ENCODE measurements around the gene ABLIM3.

The ABLIM3 gene

DNA sequence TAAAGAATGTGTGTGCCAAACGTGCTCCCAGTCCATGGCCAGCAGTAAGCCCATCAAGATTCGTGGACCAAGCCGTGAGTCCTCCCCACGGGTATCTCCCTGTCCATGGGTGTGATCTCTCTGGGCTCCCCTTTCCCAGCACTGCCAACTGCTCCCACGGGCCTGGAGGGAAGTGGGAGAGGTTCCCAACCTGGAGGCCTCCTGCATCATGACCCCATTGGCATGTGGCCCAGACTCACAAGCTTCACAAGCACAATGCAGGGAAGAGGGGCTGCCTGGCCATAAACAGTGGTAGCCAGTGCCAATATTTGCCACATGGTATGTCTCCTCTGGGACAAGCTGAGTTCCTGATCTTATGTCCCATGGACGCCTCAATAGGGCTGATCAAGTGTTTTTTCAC, 59.1 kb downstream of the ABLIM3 start:
- Histone ChIP-seq H3K4me3 (ENCODE audit: low read depth in 1 of 2, low read length in 2 of 2) (no peak overlapping the region), H3K4me1 (ENCODE audit: control insufficient read depth in 1 of 2, insufficient read depth in 2 of 2, low read length in 2 of 2) (no peaks in the 10 kb centered on the region), H3K9me3 (ENCODE audit: control insufficient read depth in 1 of 2, low read length in 2 of 2) (no peaks in the 10 kb centered on the region), H3K27me3 (ENCODE audit: low read depth, low read length) (no peaks in the 10 kb centered on the region), H3K36me3 (ENCODE audit: control insufficient read depth in 1 of 2, insufficient read depth in 2 of 2, low read length in 2 of 2) (peaks cover 0 to 11% of the 10 kb centered on the region in 2 donors), H3K27ac (ENCODE audit: low read length) (no peak overlapping the region)

DNA sequence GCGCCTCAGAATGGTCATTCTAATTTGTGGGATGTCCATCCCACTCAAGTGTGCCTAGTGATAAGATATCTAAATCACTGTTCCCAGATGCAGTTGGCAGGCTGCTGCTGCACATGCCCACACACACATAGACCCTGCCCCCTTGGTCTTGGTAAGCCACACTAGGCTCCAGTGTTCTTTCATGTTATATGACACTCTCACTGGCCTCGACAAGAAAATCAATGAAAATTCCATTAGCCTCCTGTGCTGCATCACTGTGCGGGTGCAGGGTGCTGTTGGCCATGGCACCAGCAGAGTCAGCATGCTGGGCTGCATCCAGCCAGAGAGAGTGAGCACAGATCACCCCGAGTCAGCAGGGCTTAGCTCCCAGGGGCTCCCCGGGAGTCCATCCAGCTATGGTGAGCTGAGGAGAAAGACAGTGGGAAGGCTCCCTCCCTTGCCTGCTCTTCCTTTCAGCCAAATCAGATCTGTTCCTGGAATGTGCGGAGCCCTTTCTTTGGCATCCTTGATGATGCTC, 59.9 kb downstream of the ABLIM3 start:
- no peaks in the 10 kb centered on the region for H3K4me1 ChIP-seq (ENCODE audit: control insufficient read depth in 1 of 2, insufficient read depth in 2 of 2, low read length in 2 of 2)
- peaks cover 0 to 11% of the 10 kb centered on the region in 2 donors for H3K36me3 ChIP-seq (ENCODE audit: control insufficient read depth in 1 of 2, insufficient read depth in 2 of 2, low read length in 2 of 2)
- H3K27me3 ChIP-seq (ENCODE audit: low read depth, low read length): no peaks in the 10 kb centered on the region
- H3K27ac ChIP-seq (ENCODE audit: low read length): no peak overlapping the region
- no peaks in the 10 kb centered on the region for H3K9me3 ChIP-seq (ENCODE audit: control insufficient read depth in 1 of 2, low read length in 2 of 2)
- H3K4me3 ChIP-seq (ENCODE audit: low read depth in 1 of 2, low read length in 2 of 2): no peak overlapping the region

DNA sequence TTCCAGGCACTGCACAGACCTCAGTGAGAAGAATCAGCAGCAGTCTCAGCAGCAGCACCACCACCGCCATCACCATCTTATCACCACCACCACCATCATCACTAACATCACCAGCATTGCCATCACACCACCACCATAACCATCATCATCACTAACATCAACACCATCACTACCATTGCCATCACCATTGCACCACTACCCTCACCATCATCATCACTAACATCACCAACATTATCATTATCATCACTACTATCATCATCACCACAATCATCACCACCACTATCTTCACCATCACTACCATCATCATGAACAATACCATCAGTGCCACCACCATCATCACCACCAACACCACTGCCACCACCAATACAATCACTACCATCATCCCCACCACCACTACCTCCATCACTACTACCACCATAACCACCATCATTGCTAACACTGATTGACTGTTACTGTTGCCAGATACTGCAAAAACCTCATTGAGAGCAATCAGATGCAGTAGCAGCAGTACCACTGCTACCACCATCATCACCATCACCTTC, 61.7 kb downstream of the ABLIM3 start:
- Histone ChIP-seq H3K27ac (ENCODE audit: low read length) (no peak overlapping the region), H3K36me3 (ENCODE audit: control insufficient read depth in 1 of 2, insufficient read depth in 2 of 2, low read length in 2 of 2) (peaks cover 0 to 11% of the 10 kb centered on the region in 2 donors), H3K4me3 (ENCODE audit: low read depth in 1 of 2, low read length in 2 of 2) (no peak overlapping the region), H3K4me1 (ENCODE audit: control insufficient read depth in 1 of 2, insufficient read depth in 2 of 2, low read length in 2 of 2) (no peaks in the 10 kb centered on the region), H3K27me3 (ENCODE audit: low read depth, low read length) (no peaks in the 10 kb centered on the region), H3K9me3 (ENCODE audit: control insufficient read depth in 1 of 2, low read length in 2 of 2) (no peaks in the 10 kb centered on the region)

DNA sequence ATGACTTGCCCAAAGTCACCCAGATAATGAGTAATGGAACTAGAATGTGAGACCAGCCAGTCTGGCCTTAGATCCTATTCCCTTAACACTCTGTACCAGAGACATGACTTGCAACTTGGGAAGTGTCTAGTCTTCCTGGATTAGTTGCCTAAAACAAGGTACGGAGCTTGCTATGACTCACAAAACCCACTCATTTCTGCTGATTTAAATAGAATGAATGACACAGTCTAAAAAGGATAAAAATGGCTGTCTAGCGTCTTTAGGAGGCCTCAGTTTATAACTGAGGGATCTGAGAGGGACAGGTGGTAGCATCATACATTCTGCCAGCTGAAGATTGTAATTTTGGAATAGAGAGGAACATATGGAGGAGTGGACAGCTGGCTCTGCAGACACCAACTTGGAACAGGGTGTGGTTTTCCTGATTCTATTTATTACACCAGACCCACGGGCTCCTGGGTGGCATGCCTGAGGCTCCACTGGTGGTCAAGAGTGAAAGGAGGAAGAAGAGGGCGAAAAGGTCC, 62.7 kb downstream of the ABLIM3 start:
- Histone ChIP-seq H3K27ac (ENCODE audit: low read length) (no peak overlapping the region), H3K27me3 (ENCODE audit: low read depth, low read length) (no peaks in the 10 kb centered on the region), H3K4me3 (ENCODE audit: low read depth in 1 of 2, low read length in 2 of 2) (no peak overlapping the region), H3K36me3 (ENCODE audit: control insufficient read depth in 1 of 2, insufficient read depth in 2 of 2, low read length in 2 of 2) (peaks cover 0 to 7% of the 10 kb centered on the region in 2 donors), H3K4me1 (ENCODE audit: control insufficient read depth in 1 of 2, insufficient read depth in 2 of 2, low read length in 2 of 2) (no peaks in the 10 kb centered on the region), H3K9me3 (ENCODE audit: control insufficient read depth in 1 of 2, low read length in 2 of 2) (no peaks in the 10 kb centered on the region)

DNA sequence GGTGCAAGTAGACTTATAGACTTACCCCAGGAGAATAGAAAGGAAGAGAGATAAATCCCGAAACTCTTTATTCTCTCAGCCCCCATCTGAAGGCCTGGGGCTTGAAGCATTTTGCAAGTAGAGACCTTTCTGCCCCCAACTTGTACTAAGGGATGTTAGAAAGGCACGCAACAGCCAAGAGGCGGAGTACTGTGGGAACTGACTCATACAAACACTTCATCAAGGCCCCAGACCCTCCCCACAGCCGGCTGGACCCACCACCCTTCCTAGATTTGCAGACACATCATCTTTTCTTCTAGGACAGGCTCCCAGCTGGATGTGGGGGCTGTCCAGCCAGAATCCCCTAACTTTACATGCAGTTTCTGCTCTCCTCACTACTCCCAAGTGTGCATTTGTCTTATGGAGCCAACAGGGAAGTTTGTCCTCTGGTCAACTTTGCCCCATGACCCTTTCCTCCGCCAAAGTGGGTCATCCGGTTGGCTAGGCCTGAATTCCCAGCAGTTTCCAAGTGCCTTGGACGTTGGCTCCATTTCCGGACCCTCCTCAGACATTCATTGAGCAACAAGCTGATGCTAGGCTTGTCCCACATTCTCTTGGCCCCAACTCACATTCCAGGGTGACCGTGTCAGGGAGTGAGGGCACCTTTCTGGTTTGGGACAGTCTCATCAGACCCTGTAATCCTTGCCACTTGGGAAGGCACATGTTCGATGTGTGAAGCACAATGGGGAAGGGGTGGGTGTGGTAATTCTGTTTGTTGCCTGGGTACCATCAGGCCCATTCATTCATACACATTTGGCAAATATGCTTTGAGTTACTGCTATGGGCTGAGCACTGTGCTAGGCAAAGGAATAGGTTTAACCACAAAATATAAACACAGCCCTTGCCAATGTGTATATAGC, 64.6 kb downstream of the ABLIM3 start:
- Histone ChIP-seq H3K27ac (ENCODE audit: low read length) (no peak overlapping the region), H3K36me3 (ENCODE audit: control insufficient read depth in 1 of 2, insufficient read depth in 2 of 2, low read length in 2 of 2) (peaks cover 0 to 7% of the 10 kb centered on the region in 2 donors), H3K27me3 (ENCODE audit: low read depth, low read length) (no peaks in the 10 kb centered on the region), H3K9me3 (ENCODE audit: control insufficient read depth in 1 of 2, low read length in 2 of 2) (no peaks in the 10 kb centered on the region), H3K4me1 (ENCODE audit: control insufficient read depth in 1 of 2, insufficient read depth in 2 of 2, low read length in 2 of 2) (no peaks in the 10 kb centered on the region), H3K4me3 (ENCODE audit: low read depth in 1 of 2, low read length in 2 of 2) (no peak overlapping the region)

DNA sequence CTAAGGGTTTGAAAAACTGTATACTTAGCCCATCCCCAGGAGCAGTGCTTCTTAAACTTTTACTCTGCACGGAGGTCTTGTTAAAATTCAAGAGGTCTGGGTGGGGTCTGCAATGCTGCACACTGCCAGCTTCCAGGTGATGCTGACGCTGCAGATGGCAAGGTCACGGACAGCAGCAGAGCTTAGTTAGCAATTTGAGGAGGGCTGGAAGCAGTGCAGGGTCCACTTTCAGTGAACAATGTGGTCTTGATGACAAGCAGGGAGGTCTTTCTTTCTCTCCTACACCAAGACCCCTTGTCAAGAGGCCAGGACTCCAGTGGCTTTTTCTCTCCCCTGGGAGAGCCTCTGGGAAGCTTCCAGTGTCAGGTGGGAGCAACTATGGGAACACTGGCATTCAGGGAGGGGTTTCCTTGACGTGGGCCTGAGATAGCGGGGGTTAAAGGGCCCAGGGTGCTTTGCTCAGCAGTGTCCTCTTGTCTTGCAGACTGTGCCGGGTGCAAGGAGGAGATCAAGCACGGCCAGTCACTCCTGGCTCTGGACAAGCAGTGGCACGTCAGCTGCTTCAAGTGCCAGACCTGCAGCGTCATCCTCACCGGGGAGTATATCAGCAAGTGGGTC, 65.3 kb downstream of the ABLIM3 start:
- Histone ChIP-seq H3K9me3 (ENCODE audit: control insufficient read depth in 1 of 2, low read length in 2 of 2) (no peaks in the 10 kb centered on the region), H3K27me3 (ENCODE audit: low read depth, low read length) (no peaks in the 10 kb centered on the region), H3K4me3 (ENCODE audit: low read depth in 1 of 2, low read length in 2 of 2) (no peak overlapping the region), H3K4me1 (ENCODE audit: control insufficient read depth in 1 of 2, insufficient read depth in 2 of 2, low read length in 2 of 2) (peaks cover 0 to 2% of the 10 kb centered on the region in 2 donors), H3K27ac (ENCODE audit: low read length) (no peak overlapping the region), H3K36me3 (ENCODE audit: control insufficient read depth in 1 of 2, insufficient read depth in 2 of 2, low read length in 2 of 2) (peaks cover 0 to 7% of the 10 kb centered on the region in 2 donors)

DNA sequence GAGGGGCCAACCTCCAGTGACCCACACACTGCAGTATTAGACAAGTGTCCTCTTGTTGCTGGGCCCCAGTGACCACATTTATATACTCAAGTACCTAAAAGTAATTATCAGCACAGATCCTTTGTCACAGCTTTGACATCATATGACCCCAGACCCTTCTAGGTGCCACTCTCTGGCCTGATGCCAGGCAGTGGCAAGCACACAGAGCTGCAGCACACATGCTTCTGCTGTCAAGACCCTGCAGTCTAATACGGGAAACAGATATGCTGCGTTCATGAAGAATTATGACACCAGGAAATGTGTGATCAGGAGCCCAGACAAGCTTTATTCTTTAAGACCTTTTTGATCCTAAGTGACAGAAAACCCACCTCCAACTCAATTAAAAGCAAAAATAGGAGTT, 66.5 kb downstream of the ABLIM3 start:
- no peaks in the 10 kb centered on the region for H3K9me3 ChIP-seq (ENCODE audit: control insufficient read depth in 1 of 2, low read length in 2 of 2)
- peaks cover 0 to 4% of the 10 kb centered on the region in 2 donors for H3K4me1 ChIP-seq (ENCODE audit: control insufficient read depth in 1 of 2, insufficient read depth in 2 of 2, low read length in 2 of 2)
- no peak overlapping the region for H3K4me3 ChIP-seq (ENCODE audit: low read depth in 1 of 2, low read length in 2 of 2)
- no peaks in the 10 kb centered on the region for H3K27me3 ChIP-seq (ENCODE audit: low read depth, low read length)
- no peak overlapping the region for H3K27ac ChIP-seq (ENCODE audit: low read length)
- peaks cover 0 to 7% of the 10 kb centered on the region in 2 donors for H3K36me3 ChIP-seq (ENCODE audit: control insufficient read depth in 1 of 2, insufficient read depth in 2 of 2, low read length in 2 of 2)

DNA sequence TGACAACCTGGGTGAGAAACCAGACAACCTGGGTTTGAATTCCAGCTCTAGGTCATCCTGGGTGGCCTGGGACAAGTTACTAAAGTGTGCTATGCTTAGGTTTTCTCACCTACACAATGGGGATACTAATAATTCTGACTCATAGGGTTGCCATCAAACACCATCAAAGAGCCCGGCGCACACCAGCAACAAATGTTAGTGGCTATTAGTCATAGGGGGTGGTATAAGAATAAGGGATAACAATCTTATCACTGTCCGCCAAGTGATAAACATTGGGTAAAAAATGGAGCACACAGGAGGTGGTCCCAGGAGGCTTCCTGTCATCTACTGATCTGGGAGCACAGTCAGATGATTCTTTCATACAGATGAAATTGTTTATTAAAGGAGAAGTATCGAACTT, 68.9 kb downstream of the ABLIM3 start:
- H3K27ac ChIP-seq (ENCODE audit: low read length): no peak overlapping the region
- H3K9me3 ChIP-seq (ENCODE audit: control insufficient read depth in 1 of 2, low read length in 2 of 2): no peaks in the 10 kb centered on the region
- no peaks in the 10 kb centered on the region for H3K27me3 ChIP-seq (ENCODE audit: low read depth, low read length)
- peaks cover 0 to 4% of the 10 kb centered on the region in 2 donors for H3K4me1 ChIP-seq (ENCODE audit: control insufficient read depth in 1 of 2, insufficient read depth in 2 of 2, low read length in 2 of 2)
- H3K36me3 ChIP-seq (ENCODE audit: control insufficient read depth in 1 of 2, insufficient read depth in 2 of 2, low read length in 2 of 2): no peaks in the 10 kb centered on the region
- no peak overlapping the region for H3K4me3 ChIP-seq (ENCODE audit: low read depth in 1 of 2, low read length in 2 of 2)

DNA sequence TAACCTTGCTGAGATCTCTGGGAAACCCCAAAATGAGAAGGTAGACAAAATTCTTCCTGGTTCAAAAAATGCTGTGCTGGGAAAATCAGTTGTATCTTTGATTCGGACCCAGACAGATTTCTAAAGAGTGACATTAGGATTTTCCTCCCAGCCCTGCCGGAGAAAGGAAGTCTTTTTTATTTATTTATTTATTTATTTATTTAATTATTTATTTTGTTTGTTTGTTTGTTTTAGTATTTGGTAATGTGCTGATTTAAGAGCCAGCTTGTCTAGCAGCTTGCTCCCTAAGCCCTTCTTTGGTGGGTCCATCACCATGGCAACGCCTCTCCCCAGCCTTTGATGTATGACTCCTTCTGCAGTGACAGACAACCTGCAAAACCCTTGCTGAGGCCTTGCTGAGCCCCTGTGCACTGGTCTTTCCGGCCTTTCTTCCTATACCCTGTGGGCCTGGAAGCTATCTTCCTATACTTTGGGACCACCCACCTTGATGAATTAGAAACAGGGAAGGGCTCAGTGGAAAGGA, 69.7 kb downstream of the ABLIM3 start:
- Histone ChIP-seq H3K27ac (ENCODE audit: low read length) (no peak overlapping the region), H3K27me3 (ENCODE audit: low read depth, low read length) (no peaks in the 10 kb centered on the region), H3K36me3 (ENCODE audit: control insufficient read depth in 1 of 2, insufficient read depth in 2 of 2, low read length in 2 of 2) (no peaks in the 10 kb centered on the region), H3K4me1 (ENCODE audit: control insufficient read depth in 1 of 2, insufficient read depth in 2 of 2, low read length in 2 of 2) (peaks cover 0 to 4% of the 10 kb centered on the region in 2 donors), H3K9me3 (ENCODE audit: control insufficient read depth in 1 of 2, low read length in 2 of 2) (no peaks in the 10 kb centered on the region), H3K4me3 (ENCODE audit: low read depth in 1 of 2, low read length in 2 of 2) (no peak overlapping the region)

DNA sequence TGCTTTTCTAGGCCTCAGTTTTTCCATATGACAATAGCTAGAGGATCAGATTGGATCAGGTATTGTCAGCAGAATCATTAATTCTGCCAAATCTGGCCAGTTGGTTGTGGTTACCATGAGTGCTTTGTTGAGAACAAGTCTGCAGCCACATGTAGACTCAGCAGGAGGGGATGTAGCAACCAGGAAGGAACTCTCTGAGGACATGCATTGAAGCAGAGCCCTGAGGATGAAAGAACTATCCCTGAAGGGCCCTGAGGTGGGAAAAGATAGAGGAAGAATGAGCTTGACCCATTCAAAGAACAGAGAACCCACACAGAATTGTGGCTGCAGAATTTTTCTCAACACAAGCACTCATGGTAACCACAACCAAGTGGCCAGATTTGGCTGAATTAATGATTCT, 70.3 kb downstream of the ABLIM3 start:
- no peaks in the 10 kb centered on the region for H3K36me3 ChIP-seq (ENCODE audit: control insufficient read depth in 1 of 2, insufficient read depth in 2 of 2, low read length in 2 of 2)
- H3K27me3 ChIP-seq (ENCODE audit: low read depth, low read length): no peaks in the 10 kb centered on the region
- peak overlapping the region; percentile 37 for H3K27ac ChIP-seq (ENCODE audit: low read length)
- H3K4me1 ChIP-seq (ENCODE audit: control insufficient read depth in 1 of 2, insufficient read depth in 2 of 2, low read length in 2 of 2): peaks cover 0 to 4% of the 10 kb centered on the region in 2 donors
- no peaks in the 10 kb centered on the region for H3K9me3 ChIP-seq (ENCODE audit: control insufficient read depth in 1 of 2, low read length in 2 of 2)
- H3K4me3 ChIP-seq (ENCODE audit: low read depth in 1 of 2, low read length in 2 of 2): no peak overlapping the region
